PC-9 (cell line): ENCODE measurements around the gene EPHB1. TPM values are rescaled to one million over a fixed set of nuclear protein-coding genes. Genes with fewer than 3 reads are reported as not detected.

Source experiments
- BruUV-seq: library from RNA; stranded (reverse); fragments of 400-500 nt; replicated peaks from 2 replicates; lab custom pipeline; 2021; lab: Mats Ljungman, UMichigan
- CTCF ChIA-PET: fragments of 300-600 bp; sonication (Branson Sonifier 250); formaldehyde crosslinking; loops from one replicate; lab custom pipeline; 2022; ENCODE audit warnings: antibody characterized with exemption; lab: Charles Lee
- POLR2A ChIA-PET: fragments of 300-600 bp; sonication (Branson Sonifier 250); formaldehyde crosslinking; loops from one replicate; lab custom pipeline; 2022; ENCODE audit warnings: antibody characterized with exemption; ENCODE audit not compliant: unreplicated experiment; lab: Charles Lee
- DNase-seq, 2 experiments: peaks; one replicate each; pipeline versions ENCODE4 v3.0.0 to v3.0.0-alpha.2; 2015 to 2022; ENCODE audit warnings: mixed read lengths in 1 of 2
- H2AFZ ChIP-seq: fragments of 200-600 bp; sonication (generic); 2 replicates; pipeline ENCODE4 v1.8.1; 2017; ENCODE audit warnings: antibody characterized with exemption
- H3F3A ChIP-seq: fragments of 200-600 bp; sonication (generic); 2 replicates; pipeline ENCODE4 v1.8.1; 2017; ENCODE audit warnings: antibody characterized with exemption, mild to moderate bottlenecking, low read depth; ENCODE audit not compliant: insufficient read depth
- H3K27ac ChIP-seq: fragments of 200-600 bp; sonication (generic); 2 replicates; pipeline ENCODE4 v1.6.1; 2016; ENCODE audit warnings: mixed run types
- H3K27me3 ChIP-seq: fragments of 200-600 bp; sonication (generic); 2 replicates; pipeline ENCODE4 v1.6.1; 2016; ENCODE audit warnings: low read depth, mixed run types; ENCODE audit not compliant: insufficient read depth
- H3K36me3 ChIP-seq: fragments of 200-600 bp; sonication (generic); 2 replicates; pipeline ENCODE4 v1.6.1; 2016; ENCODE audit warnings: low read depth, mixed run types
- H3K4me1 ChIP-seq: fragments of 200-600 bp; sonication (generic); replicated peaks from 2 replicates; pipeline ENCODE4 v1.6.1; 2016; ENCODE audit warnings: mixed run types; ENCODE audit not compliant: insufficient read depth
- H3K4me2 ChIP-seq: fragments of 200-600 bp; sonication (generic); 2 replicates; pipeline ENCODE4 v1.6.1; 2017; ENCODE audit warnings: mixed run types
- H3K4me3 ChIP-seq: fragments of 200-600 bp; sonication (generic); 2 replicates; pipeline ENCODE4 v1.6.1; 2016; ENCODE audit warnings: mixed run types
- H3K79me2 ChIP-seq: fragments of 200-600 bp; sonication (generic); 2 replicates; pipeline ENCODE4 v1.6.1; 2017; ENCODE audit warnings: low read depth, mixed run types
- H3K9me2 ChIP-seq: fragments of 200-600 bp; sonication (generic); 2 replicates; pipeline ENCODE4 v1.8.1; 2017; ENCODE audit warnings: mild to moderate bottlenecking; ENCODE audit not compliant: insufficient read depth
- H3K9me3 ChIP-seq: fragments of 200-600 bp; sonication (generic); 2 replicates; pipeline ENCODE4 v1.8.1; 2016; ENCODE audit warnings: low read depth; ENCODE audit not compliant: insufficient read depth
- H4K20me1 ChIP-seq: fragments of 200-600 bp; sonication (generic); 2 replicates; pipeline ENCODE4 v1.8.1; 2017; ENCODE audit not compliant: insufficient read depth
- EZH2 ChIP-seq: fragments of 200-600 bp; sonication (generic); IDR thresholded peaks from 2 replicates; pipeline ENCODE4 v1.8.0; 2017; ENCODE audit warnings: antibody characterized with exemption, low read depth
- intact Hi-C: fragments of 100-400 bp; cut with micrococcal nuclease; formaldehyde crosslinking; loops from one replicate; pipeline ENCODE4 v1.10.0; 2022; ENCODE audit not compliant: unreplicated experiment
- total RNA-seq: library from RNA; stranded (reverse); gene quantifications from 2 replicates; pipeline ENCODE4 v1.2.3, GENCODE V29; 2021
- TF ChIP-seq, protein P1 (sequence below): fragments of 200-600 bp; sonication (generic); conservative IDR thresholded peaks from 2 replicates; pipeline ENCODE4 v1.6.1; 2017; ENCODE audit warnings: mixed run types, antibody characterized with exemption, mild to moderate bottlenecking, moderate library complexity

Gene EPHB1
- total RNA-seq, 1 experiment from 2014 or later, result 0.15 TPM

DNA sequence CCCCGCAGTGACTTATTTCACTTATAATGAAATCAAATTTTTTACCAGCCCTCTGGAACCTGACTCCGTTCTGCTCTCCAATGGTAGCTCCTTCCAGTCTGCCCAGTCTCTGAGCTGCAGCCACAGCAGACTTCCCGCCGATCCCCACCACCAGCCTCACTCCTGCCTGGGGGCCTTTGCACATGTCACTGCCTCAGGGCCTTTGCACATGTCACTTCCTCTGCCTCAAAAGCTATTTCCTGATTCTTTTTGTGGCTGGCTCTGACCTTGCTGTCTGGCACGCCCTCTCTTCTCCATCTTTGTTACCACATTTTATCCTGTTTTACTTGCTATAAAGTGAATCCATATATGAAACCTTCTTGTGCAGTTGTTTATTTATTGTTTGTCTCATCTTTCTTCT lies 277.4 kb downstream of the EPHB1 start:
- H3K9me3 ChIP-seq, result no peaks in the 10 kb centered on the region
- H3K4me2 ChIP-seq, result no peak overlapping the region
- TF ChIP-seq EZH2, result no peak
- TF ChIP-seq, protein P1, sequence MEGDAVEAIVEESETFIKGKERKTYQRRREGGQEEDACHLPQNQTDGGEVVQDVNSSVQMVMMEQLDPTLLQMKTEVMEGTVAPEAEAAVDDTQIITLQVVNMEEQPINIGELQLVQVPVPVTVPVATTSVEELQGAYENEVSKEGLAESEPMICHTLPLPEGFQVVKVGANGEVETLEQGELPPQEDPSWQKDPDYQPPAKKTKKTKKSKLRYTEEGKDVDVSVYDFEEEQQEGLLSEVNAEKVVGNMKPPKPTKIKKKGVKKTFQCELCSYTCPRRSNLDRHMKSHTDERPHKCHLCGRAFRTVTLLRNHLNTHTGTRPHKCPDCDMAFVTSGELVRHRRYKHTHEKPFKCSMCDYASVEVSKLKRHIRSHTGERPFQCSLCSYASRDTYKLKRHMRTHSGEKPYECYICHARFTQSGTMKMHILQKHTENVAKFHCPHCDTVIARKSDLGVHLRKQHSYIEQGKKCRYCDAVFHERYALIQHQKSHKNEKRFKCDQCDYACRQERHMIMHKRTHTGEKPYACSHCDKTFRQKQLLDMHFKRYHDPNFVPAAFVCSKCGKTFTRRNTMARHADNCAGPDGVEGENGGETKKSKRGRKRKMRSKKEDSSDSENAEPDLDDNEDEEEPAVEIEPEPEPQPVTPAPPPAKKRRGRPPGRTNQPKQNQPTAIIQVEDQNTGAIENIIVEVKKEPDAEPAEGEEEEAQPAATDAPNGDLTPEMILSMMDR, result no peak
- no peaks in the 10 kb centered on the region for H4K20me1 ChIP-seq
- H3K27ac ChIP-seq, result no peak overlapping the region
- ChIA-PET POLR2A (no interaction called here), CTCF (no interaction called here)
- peaks cover 4% of the 10 kb centered on the region for H3K4me1 ChIP-seq
- H3K79me2 ChIP-seq, result no peaks in the 10 kb centered on the region
- BruUV-seq, result no TSS peak
- no peaks in the 10 kb centered on the region for H3F3A ChIP-seq
- no peak for DNase-seq
- intact Hi-C loops, result no loop called here
- no peaks in the 10 kb centered on the region for H3K9me2 ChIP-seq
- H2AFZ ChIP-seq, result no peak overlapping the region
- no peaks in the 10 kb centered on the region for H3K27me3 ChIP-seq
- H3K36me3 ChIP-seq, result no peaks in the 10 kb centered on the region
- H3K4me3 ChIP-seq, result no peak overlapping the region

- TF ChIP-seq, protein P1, result no peak
- TF ChIP-seq EZH2, result no peak
- H3K9me3 ChIP-seq, result no peaks in the 10 kb centered on the region
- CTCF ChIA-PET, result no interaction called here
- no peak overlapping the region for H3K4me3 ChIP-seq
- no TSS peak for BruUV-seq
- no peaks in the 10 kb centered on the region for H3K79me2 ChIP-seq
- H3K9me2 ChIP-seq, result no peaks in the 10 kb centered on the region
- no peaks in the 10 kb centered on the region for H3F3A ChIP-seq
- no peaks in the 10 kb centered on the region for H3K27me3 ChIP-seq
- no peak for DNase-seq
- H3K4me1 ChIP-seq, result no peaks in the 10 kb centered on the region
- no peak overlapping the region for H3K4me2 ChIP-seq
- H3K27ac ChIP-seq, result no peak overlapping the region
- intact Hi-C loops, result no loop called here
- POLR2A ChIA-PET, result no interaction called here
- H3K36me3 ChIP-seq, result no peaks in the 10 kb centered on the region
- no peaks in the 10 kb centered on the region for H4K20me1 ChIP-seq
- no peak overlapping the region for H2AFZ ChIP-seq
Observed at GRCh38 chr3:135075157-135075556, 280.1 kb downstream of the EPHB1 start.

GRCh38 chr3:135076341-135076740 lies 281.3 kb downstream of the EPHB1 start:
- Histone ChIP-seq H3K4me3 (no peak overlapping the region), H3K27ac (no peak overlapping the region), H4K20me1 (no peaks in the 10 kb centered on the region), H3K4me2 (no peak overlapping the region), H3K79me2 (no peaks in the 10 kb centered on the region), H3F3A (no peaks in the 10 kb centered on the region), H2AFZ (no peak overlapping the region), H3K9me2 (no peaks in the 10 kb centered on the region), H3K9me3 (no peaks in the 10 kb centered on the region), H3K27me3 (no peaks in the 10 kb centered on the region), H3K36me3 (no peaks in the 10 kb centered on the region), H3K4me1 (no peaks in the 10 kb centered on the region)
- POLR2A ChIA-PET, result no interaction called here
- no TSS peak for BruUV-seq
- intact Hi-C loops, result no loop called here
- CTCF ChIA-PET, result no interaction called here
- no peak for DNase-seq
- TF ChIP-seq EZH2, result no peak
- TF ChIP-seq, protein P1, result no peak
